Measurements from ENCODE around the gene BICRAL.

BICRAL gene

GRCh38 chr6:42902429-42903263, 120.8 kb downstream of the BICRAL start:
- peak; percentile 59 for DNase-seq

GRCh38 chr6:42904467-42904866, 122.6 kb downstream of the BICRAL start:
- DNase-seq = no peak

GRCh38 chr6:42907336-42907735, 125.5 kb downstream of the BICRAL start:
- DNase-seq = no peak

GRCh38 chr6:42909835-42910234, 128.0 kb downstream of the BICRAL start:
- no peak for DNase-seq

- no peak for DNase-seq
Observed at GRCh38 chr6:42911171-42912021, 129.5 kb downstream of the BICRAL start.

- no peak for DNase-seq
Observed at GRCh38 chr6:42914546-42914945, 132.7 kb downstream of the BICRAL start.

- DNase-seq = no peak
Observed at GRCh38 chr6:42915732-42916131, 133.9 kb downstream of the BICRAL start, which contains the start of gene PTCRA. Gene PTCRA, plus strand, starts transcription at chr6:42916053. Its CDS starts 17 bp downstream, at chr6:42916070.

- DNase-seq = no peak
Observed at GRCh38 chr6:42916288-42916687, 134.4 kb downstream of the BICRAL start.
